HCT116 (cell line): Measurements from ENCODE around the gene DBN1.

Experiments
- CEBPB ChIP-seq: IDR thresholded peaks from 2 replicates; pipeline ENCODE4 v1.6.1; 2012; ENCODE audit warnings: low read depth
- EZH2 ChIP-seq: fragments of 200-600 bp; sonication (generic); IDR thresholded peaks from 2 replicates; pipeline ENCODE4 v1.6.1; 2017; ENCODE audit warnings: antibody characterized with exemption, mixed run types
- POLR2A ChIP-seq: IDR thresholded peaks from 2 replicates; pipeline ENCODE4 v1.7.0; 2011; ENCODE audit warnings: borderline replicate concordance; ENCODE audit not compliant: insufficient read depth, insufficient read length; ENCODE audit errors: extremely low read depth
- POLR2AphosphoS5 ChIP-seq: IDR thresholded peaks from 2 replicates; pipeline ENCODE4 v1.6.1; 2011; ENCODE audit warnings: mild to moderate bottlenecking, low read depth, low read length, moderate library complexity
- RAD21 ChIP-seq: IDR thresholded peaks from 2 replicates; pipeline ENCODE4 v1.6.1; 2012; ENCODE audit warnings: low read depth, mild to moderate bottlenecking
- REST ChIP-seq: IDR thresholded peaks from 2 replicates; pipeline ENCODE4 v1.6.1; 2012; ENCODE audit warnings: low read depth
- SIN3A ChIP-seq: IDR thresholded peaks from 2 replicates; pipeline ENCODE4 v1.6.1; 2012; ENCODE audit warnings: low read depth
- TCF7L2 ChIP-seq: IDR thresholded peaks from 2 replicates; pipeline ENCODE4 v1.7.0; 2011; ENCODE audit warnings: borderline replicate concordance, inconsistent platforms; ENCODE audit not compliant: insufficient read depth, insufficient read length; ENCODE audit errors: extremely low read depth
- TF ChIP-seq, protein P1 (sequence below), 3 experiments: fragments of 200-600 bp in 1 of 3; sonication (generic) in 1 of 3; IDR thresholded peaks in 2 of 3; conservative IDR thresholded peaks in 1 of 3; 2 replicates each; pipeline ENCODE4 v1.5.1; 2012 to 2017; ENCODE audit warnings: low read depth in 2 of 3, low read length in 2 of 3, antibody characterized with exemption in 1 of 3, borderline replicate concordance in 1 of 3, control low read depth in 1 of 3, mild to moderate bottlenecking in 1 of 3, mixed read lengths in 1 of 3, mixed run types in 1 of 3, moderate library complexity in 1 of 3; ENCODE audit not compliant: insufficient read depth in 1 of 3
- TF ChIP-seq, protein P2 (sequence below): IDR thresholded peaks from 2 replicates; pipeline ENCODE4 v1.6.1; 2012

DNA sequence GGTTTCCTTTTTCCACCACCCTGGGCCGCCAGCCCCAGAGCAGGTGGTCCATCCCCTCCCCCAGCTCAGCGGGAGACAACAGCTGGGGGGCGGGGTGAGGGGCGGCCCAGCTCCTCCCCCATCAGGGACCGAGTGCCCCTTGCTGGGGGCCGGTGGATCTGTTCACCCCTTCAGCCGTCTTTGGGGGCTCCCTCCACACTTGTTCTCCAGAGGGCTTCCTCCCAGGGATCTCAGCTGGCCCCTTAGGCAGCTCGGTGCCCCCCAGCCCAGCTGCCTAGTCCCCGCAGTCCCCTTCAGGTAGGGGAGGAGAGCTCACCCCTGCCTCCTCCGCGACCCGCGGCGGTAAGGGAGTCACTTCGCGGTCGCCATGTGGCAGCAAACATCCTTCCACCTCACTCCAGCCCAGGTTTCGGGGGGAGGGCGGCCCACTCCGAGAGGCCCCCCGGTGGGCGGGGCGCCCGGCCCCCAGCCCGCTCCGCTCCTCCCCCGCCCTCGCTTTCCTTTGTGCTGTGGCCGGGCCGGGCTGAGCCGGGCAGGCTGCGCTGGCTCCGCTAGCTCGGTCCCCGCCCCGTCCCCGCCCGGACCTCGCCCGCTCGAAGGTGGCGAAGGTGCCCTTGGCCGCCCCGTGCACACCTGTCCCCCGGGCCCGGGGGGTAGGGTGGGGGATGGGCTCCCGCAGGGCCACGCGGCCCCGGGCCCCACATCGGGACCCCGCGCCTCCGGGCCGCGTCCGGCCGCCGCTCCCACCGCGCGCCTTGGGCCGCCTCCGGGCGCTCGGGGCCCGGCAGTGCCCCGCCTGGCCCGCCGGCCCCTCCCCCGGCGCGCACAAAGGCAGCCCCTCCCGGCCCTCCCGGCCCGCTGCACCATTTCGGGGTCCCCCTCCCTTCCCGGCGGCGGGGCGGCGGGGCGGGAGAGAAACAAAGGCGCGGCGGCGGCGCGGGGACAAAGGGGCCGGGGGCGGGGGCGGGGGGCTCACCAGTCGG lies 683 bp downstream of the DBN1 start:
- TF ChIP-seq POLR2AphosphoS5 (no peak), POLR2A (no peak), RAD21 (no peak), TCF7L2 (no peak), EZH2 (no peak), CEBPB (no peak), SIN3A (no peak), REST (no peak)
- TF ChIP-seq, protein P1, sequence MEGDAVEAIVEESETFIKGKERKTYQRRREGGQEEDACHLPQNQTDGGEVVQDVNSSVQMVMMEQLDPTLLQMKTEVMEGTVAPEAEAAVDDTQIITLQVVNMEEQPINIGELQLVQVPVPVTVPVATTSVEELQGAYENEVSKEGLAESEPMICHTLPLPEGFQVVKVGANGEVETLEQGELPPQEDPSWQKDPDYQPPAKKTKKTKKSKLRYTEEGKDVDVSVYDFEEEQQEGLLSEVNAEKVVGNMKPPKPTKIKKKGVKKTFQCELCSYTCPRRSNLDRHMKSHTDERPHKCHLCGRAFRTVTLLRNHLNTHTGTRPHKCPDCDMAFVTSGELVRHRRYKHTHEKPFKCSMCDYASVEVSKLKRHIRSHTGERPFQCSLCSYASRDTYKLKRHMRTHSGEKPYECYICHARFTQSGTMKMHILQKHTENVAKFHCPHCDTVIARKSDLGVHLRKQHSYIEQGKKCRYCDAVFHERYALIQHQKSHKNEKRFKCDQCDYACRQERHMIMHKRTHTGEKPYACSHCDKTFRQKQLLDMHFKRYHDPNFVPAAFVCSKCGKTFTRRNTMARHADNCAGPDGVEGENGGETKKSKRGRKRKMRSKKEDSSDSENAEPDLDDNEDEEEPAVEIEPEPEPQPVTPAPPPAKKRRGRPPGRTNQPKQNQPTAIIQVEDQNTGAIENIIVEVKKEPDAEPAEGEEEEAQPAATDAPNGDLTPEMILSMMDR (IDR thresholded peaks at IDR 0.05 in 2 of 3, conservative IDR thresholded peaks at IDR 0.05 in 1 of 3; ENCODE audit: borderline replicate concordance in 1 of 3, insufficient read depth in 1 of 3, low read depth in 2 of 3, low read length in 2 of 3), result no peak
- TF ChIP-seq, protein P2, sequence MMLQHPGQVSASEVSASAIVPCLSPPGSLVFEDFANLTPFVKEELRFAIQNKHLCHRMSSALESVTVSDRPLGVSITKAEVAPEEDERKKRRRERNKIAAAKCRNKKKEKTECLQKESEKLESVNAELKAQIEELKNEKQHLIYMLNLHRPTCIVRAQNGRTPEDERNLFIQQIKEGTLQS, result no peak
